SK-N-SH (cell line): ENCODE results near the gene PLEKHH1. TPM values are rescaled to one million over a fixed set of nuclear protein-coding genes. Genes with fewer than 3 reads are reported as not detected.

Experiments used
- CTCF ChIA-PET: fragments of 300-600, 350-600 bp; formaldehyde crosslinking; extraction: SDS; loops from one replicate; lab custom pipeline; 2021; lab: Yijun Ruan, JAX
- POLR2A ChIA-PET: fragments of 350-600 bp; sonication (Branson Sonifier 250); formaldehyde crosslinking; extraction: SDS; loops from one replicate; lab custom pipeline; 2020; ENCODE audit warnings: antibody characterized with exemption, inconsistent platforms; lab: Yijun Ruan, JAX
- DNase-seq: peaks from one replicate; pipeline ENCODE4 v3.0.0; 2012
- H2AFZ ChIP-seq: fragments of 200-600 bp; sonication (generic); 2 replicates; pipeline ENCODE4 v1.8.1; 2016; ENCODE audit warnings: antibody characterized with exemption, mild to moderate bottlenecking, low read depth
- H3F3A ChIP-seq: fragments of 200-600 bp; sonication (generic); replicated peaks from 2 replicates; pipeline ENCODE3; 2016; ENCODE audit warnings: antibody characterized with exemption, mild to moderate bottlenecking; ENCODE audit not compliant: insufficient read depth
- H3K27ac ChIP-seq, 2 experiments: fragments of 200-500 bp in 1 of 2; fragments of 200-600 bp in 1 of 2; sonication (Bioruptor generic) in 1 of 2; sonication (generic), shearing (Covaris generic) in 1 of 2; 2 replicates each; pipeline versions ENCODE4 v1.5.1 to v1.6.1; 2014 to 2016; ENCODE audit warnings: low read depth in 2 of 2, inconsistent platforms in 1 of 2, low read length in 1 of 2, mild to moderate bottlenecking in 1 of 2, mixed read lengths in 1 of 2
- H3K27me3 ChIP-seq: fragments of 200-600 bp; sonication (generic), shearing (Covaris generic); 2 replicates; pipeline ENCODE4 v1.6.1; 2016; ENCODE audit warnings: mixed run types; ENCODE audit not compliant: insufficient read depth
- H3K36me3 ChIP-seq, 2 experiments: fragments of 200-500 bp in 1 of 2; fragments of 200-600 bp in 1 of 2; sonication (Bioruptor generic) in 1 of 2; sonication (generic) in 1 of 2; replicated peaks in 1 of 2; 2 replicates each; pipeline versions ENCODE3 to v1.5.1; 2014 to 2016; ENCODE audit warnings: low read length in 1 of 2, mild to moderate bottlenecking in 1 of 2; ENCODE audit not compliant: insufficient read depth in 2 of 2, control insufficient read depth in 1 of 2
- H3K4me1 ChIP-seq, 2 experiments: fragments of 200-500 bp in 1 of 2; fragments of 200-600 bp in 1 of 2; sonication (Bioruptor generic) in 1 of 2; sonication (generic), shearing (Covaris generic) in 1 of 2; 2 replicates each; pipeline versions ENCODE4 v1.5.1 to v1.6.1; 2014 to 2016; ENCODE audit warnings: low read depth in 1 of 2, low read length in 1 of 2, mixed run types in 1 of 2; ENCODE audit not compliant: insufficient read depth in 2 of 2, control insufficient read depth in 1 of 2
- H3K4me2 ChIP-seq: fragments of 200-600 bp; sonication (generic), shearing (Covaris generic); 2 replicates; pipeline ENCODE4 v1.6.1; 2017; ENCODE audit warnings: mixed run types
- H3K4me3 ChIP-seq, 2 experiments: fragments of 200-500 bp in 1 of 2; fragments of 200-600 bp in 1 of 2; sonication (Bioruptor generic) in 1 of 2; sonication (generic), shearing (Covaris generic) in 1 of 2; 2 replicates each; pipeline versions ENCODE4 v1.5.1 to v1.8.1; 2014 to 2016; ENCODE audit warnings: low read depth in 2 of 2, inconsistent platforms in 1 of 2, low read length in 1 of 2, mild to moderate bottlenecking in 1 of 2, mixed read lengths in 1 of 2, moderate library complexity in 1 of 2
- H3K79me2 ChIP-seq: fragments of 200-600 bp; sonication (generic); 2 replicates; pipeline ENCODE4 v1.8.1; 2017; ENCODE audit warnings: mild to moderate bottlenecking; ENCODE audit not compliant: insufficient read depth
- H3K9ac ChIP-seq: fragments of 200-600 bp; sonication (generic); 2 replicates; pipeline ENCODE4 v1.6.1; 2017; ENCODE audit warnings: mixed run types
- H3K9me2 ChIP-seq: fragments of 200-600 bp; sonication (generic); 2 replicates; pipeline ENCODE4 v1.6.1; 2017; ENCODE audit warnings: mixed run types
- H3K9me3 ChIP-seq: fragments of 200-600 bp; sonication (generic); 2 replicates; pipeline ENCODE4 v1.6.1; 2017; ENCODE audit warnings: mixed run types, mild to moderate bottlenecking, moderate library complexity
- H4K20me1 ChIP-seq: fragments of 200-600 bp; sonication (generic); 2 replicates; pipeline ENCODE4 v1.6.1; 2017; ENCODE audit warnings: mild to moderate bottlenecking, mixed run types; ENCODE audit not compliant: insufficient read depth
- ELF1 ChIP-seq: IDR thresholded peaks from 2 replicates; pipeline ENCODE4 v1.4.0; 2012
- GABPA ChIP-seq: IDR thresholded peaks from 2 replicates; pipeline ENCODE4 v1.4.0; 2012; ENCODE audit warnings: low read depth, mild to moderate bottlenecking
- GATA2 ChIP-seq: sonication (generic); formaldehyde crosslinking; IDR thresholded peaks from 2 replicates; pipeline ENCODE4 v1.5.0; 2020; ENCODE audit warnings: mild to moderate bottlenecking, missing genetic modification reagents
- JUND ChIP-seq: IDR thresholded peaks from 2 replicates; pipeline ENCODE4 v1.4.0; 2012
- MXI1 ChIP-seq: IDR thresholded peaks from 2 replicates; pipeline ENCODE4 v1.6.1; 2012; ENCODE audit warnings: mild to moderate bottlenecking, low read depth, low read length, improper control_type of control experiment
- POLR2AphosphoS5 ChIP-seq: IDR thresholded peaks from 2 replicates; pipeline ENCODE4 v1.6.1; 2012; ENCODE audit warnings: low read depth, low read length
- RAD21 ChIP-seq: IDR thresholded peaks from 2 replicates; pipeline ENCODE4 v1.6.1; 2012; ENCODE audit warnings: mild to moderate bottlenecking, low read length
- SIN3A ChIP-seq: IDR thresholded peaks from 2 replicates; pipeline ENCODE4 v1.6.1; 2012; ENCODE audit warnings: low read depth, mild to moderate bottlenecking, low read length, moderate library complexity, borderline replicate concordance
- SMC3 ChIP-seq: IDR thresholded peaks from 2 replicates; pipeline ENCODE4 v1.6.1; 2012; ENCODE audit warnings: low read depth, low read length, improper control_type of control experiment
- TAF1 ChIP-seq: IDR thresholded peaks from 2 replicates; pipeline ENCODE4 v1.6.1; 2012; ENCODE audit warnings: low read depth, mild to moderate bottlenecking, low read length, moderate library complexity, borderline replicate concordance
- TCF12 ChIP-seq: IDR thresholded peaks from 2 replicates; pipeline ENCODE4 v1.4.0; 2012
- TEAD4 ChIP-seq: IDR thresholded peaks from 2 replicates; pipeline ENCODE4 v1.4.0; 2012; ENCODE audit warnings: mild to moderate bottlenecking, borderline replicate concordance; ENCODE audit not compliant: insufficient read depth
- WGBS: methylation state at CpG from one replicate; pipeline ENCODE4 v1.1.6; 2017; ENCODE audit warnings: low lambda C conversion rate; 5-methylcytosine and 5-hydroxymethylcytosine counted together
- polyA plus RNA-seq, 3 experiments: library from polyadenylated mRNA; depleted of rRNA; stranded (reverse); fragments of >200 nt; gene quantifications; 2 replicates each; pipeline ENCODE4 v1.2.3, GENCODE V29; 2012
- TF ChIP-seq, protein P1 (sequence below): IDR thresholded peaks from 2 replicates; pipeline ENCODE4 v1.6.1; 2012; ENCODE audit warnings: mild to moderate bottlenecking, low read depth, low read length, moderate library complexity
- TF ChIP-seq, protein P2 (sequence below): fragments of 150-350 bp; IDR thresholded peaks from 2 replicates; pipeline ENCODE4 v1.6.1; 2017; ENCODE audit warnings: antibody characterized with exemption, low read length, low read depth, borderline replicate concordance
- TF ChIP-seq, protein P3 (sequence below): IDR thresholded peaks from 2 replicates; pipeline ENCODE4 v1.4.0; 2012; ENCODE audit warnings: low read depth, borderline replicate concordance
- TF ChIP-seq, protein P4 (sequence below): fragments of 150-350 bp; IDR thresholded peaks from 2 replicates; pipeline ENCODE4 v1.6.1; 2016; ENCODE audit warnings: mild to moderate bottlenecking, low read depth, low read length
- TF ChIP-seq, protein P5 (sequence below): IDR thresholded peaks from 2 replicates; pipeline ENCODE4 v1.4.0; 2012; ENCODE audit warnings: low read depth

PLEKHH1 gene
- polyA plus RNA-seq, 1 of the 3 experiments (the other 2 are of a cell fraction), result 1.6 TPM

DNA sequence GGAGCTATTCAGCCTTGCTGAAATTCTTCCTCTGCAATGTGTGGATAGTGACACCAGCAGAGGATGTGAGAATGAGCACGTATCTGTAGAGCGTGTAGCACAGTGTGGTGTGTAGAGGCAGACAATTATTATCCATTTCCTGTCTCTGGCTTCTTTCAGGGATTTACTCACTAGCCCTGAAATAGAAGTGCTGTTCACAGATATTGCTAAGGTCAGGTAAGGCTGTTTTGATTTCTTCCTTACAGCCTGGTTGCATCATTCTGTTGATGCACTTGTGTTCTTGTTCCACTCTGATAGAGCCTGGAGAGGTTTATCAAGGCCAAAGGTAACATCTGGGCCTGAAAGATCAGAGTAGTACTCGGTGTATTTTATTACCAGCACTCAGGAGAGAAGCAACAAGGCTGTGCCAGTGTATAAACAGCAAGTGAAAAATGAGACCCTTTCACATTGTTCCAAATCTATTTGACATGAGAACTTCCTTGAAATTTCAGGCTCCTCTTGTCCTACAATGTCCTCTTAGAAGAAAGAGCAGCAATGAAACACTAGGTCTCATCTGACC lies 103.3 kb downstream of the PLEKHH1 start:
- no peak for DNase-seq
- Histone ChIP-seq H3K9me3 (no peaks in the 10 kb centered on the region), H3K36me3 (no peaks in the 10 kb centered on the region), H3K27ac (no peak overlapping the region), H3K9me2 (no peaks in the 10 kb centered on the region), H3K4me3 (no peak overlapping the region), H3K4me2 (no peak overlapping the region), H3K79me2 (no peaks in the 10 kb centered on the region), H2AFZ (no peak overlapping the region), H3K4me1 (no peaks in the 10 kb centered on the region), H4K20me1 (no peaks in the 10 kb centered on the region), H3K27me3 (no peaks in the 10 kb centered on the region), H3K9ac (no peak overlapping the region), H3F3A (no peaks in the 10 kb centered on the region)
- no peak for TF ChIP-seq JUND
- no peak for TF ChIP-seq GATA2 (CRISPR knock-in tag)
- no peak for TF ChIP-seq ELF1
- TF ChIP-seq, protein P1, sequence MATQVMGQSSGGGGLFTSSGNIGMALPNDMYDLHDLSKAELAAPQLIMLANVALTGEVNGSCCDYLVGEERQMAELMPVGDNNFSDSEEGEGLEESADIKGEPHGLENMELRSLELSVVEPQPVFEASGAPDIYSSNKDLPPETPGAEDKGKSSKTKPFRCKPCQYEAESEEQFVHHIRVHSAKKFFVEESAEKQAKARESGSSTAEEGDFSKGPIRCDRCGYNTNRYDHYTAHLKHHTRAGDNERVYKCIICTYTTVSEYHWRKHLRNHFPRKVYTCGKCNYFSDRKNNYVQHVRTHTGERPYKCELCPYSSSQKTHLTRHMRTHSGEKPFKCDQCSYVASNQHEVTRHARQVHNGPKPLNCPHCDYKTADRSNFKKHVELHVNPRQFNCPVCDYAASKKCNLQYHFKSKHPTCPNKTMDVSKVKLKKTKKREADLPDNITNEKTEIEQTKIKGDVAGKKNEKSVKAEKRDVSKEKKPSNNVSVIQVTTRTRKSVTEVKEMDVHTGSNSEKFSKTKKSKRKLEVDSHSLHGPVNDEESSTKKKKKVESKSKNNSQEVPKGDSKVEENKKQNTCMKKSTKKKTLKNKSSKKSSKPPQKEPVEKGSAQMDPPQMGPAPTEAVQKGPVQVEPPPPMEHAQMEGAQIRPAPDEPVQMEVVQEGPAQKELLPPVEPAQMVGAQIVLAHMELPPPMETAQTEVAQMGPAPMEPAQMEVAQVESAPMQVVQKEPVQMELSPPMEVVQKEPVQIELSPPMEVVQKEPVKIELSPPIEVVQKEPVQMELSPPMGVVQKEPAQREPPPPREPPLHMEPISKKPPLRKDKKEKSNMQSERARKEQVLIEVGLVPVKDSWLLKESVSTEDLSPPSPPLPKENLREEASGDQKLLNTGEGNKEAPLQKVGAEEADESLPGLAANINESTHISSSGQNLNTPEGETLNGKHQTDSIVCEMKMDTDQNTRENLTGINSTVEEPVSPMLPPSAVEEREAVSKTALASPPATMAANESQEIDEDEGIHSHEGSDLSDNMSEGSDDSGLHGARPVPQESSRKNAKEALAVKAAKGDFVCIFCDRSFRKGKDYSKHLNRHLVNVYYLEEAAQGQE, result no peak
- TF ChIP-seq, protein P2, sequence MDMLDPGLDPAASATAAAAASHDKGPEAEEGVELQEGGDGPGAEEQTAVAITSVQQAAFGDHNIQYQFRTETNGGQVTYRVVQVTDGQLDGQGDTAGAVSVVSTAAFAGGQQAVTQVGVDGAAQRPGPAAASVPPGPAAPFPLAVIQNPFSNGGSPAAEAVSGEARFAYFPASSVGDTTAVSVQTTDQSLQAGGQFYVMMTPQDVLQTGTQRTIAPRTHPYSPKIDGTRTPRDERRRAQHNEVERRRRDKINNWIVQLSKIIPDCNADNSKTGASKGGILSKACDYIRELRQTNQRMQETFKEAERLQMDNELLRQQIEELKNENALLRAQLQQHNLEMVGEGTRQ, result no peak
- no peak for TF ChIP-seq RAD21
- TF ChIP-seq MXI1, result no peak
- TF ChIP-seq TAF1, result no peak
- TF ChIP-seq TCF12, result no peak
- TF ChIP-seq GABPA, result no peak
- TF ChIP-seq TEAD4, result no peak
- TF ChIP-seq, protein P3, sequence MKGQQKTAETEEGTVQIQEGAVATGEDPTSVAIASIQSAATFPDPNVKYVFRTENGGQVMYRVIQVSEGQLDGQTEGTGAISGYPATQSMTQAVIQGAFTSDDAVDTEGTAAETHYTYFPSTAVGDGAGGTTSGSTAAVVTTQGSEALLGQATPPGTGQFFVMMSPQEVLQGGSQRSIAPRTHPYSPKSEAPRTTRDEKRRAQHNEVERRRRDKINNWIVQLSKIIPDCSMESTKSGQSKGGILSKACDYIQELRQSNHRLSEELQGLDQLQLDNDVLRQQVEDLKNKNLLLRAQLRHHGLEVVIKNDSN, result no peak
- no peak for TF ChIP-seq POLR2AphosphoS5
- TF ChIP-seq, protein P4, sequence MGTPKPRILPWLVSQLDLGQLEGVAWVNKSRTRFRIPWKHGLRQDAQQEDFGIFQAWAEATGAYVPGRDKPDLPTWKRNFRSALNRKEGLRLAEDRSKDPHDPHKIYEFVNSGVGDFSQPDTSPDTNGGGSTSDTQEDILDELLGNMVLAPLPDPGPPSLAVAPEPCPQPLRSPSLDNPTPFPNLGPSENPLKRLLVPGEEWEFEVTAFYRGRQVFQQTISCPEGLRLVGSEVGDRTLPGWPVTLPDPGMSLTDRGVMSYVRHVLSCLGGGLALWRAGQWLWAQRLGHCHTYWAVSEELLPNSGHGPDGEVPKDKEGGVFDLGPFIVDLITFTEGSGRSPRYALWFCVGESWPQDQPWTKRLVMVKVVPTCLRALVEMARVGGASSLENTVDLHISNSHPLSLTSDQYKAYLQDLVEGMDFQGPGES, result no peak
- no peak for TF ChIP-seq SMC3
- no peak for TF ChIP-seq SIN3A
- TF ChIP-seq, protein P5, sequence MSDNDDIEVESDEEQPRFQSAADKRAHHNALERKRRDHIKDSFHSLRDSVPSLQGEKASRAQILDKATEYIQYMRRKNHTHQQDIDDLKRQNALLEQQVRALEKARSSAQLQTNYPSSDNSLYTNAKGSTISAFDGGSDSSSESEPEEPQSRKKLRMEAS, result no peak
- CTCF ChIA-PET, result interaction anchor here (1.1 to 1.9 kb wide), 3 partner anchors 16 to 68 kb away, joined by 3 to 7 read pairs (median 5); partner anchors contain the start of gene ARG2
- POLR2A ChIA-PET, result no interaction called here
- 71% methylated on average over 3 of the region's 3 CpGs for WGBS
